Esophagus squamous epithelium (tissue), 5 donors: ENCODE results near the gene MIOS. TPM values are rescaled to one million over a fixed set of nuclear protein-coding genes. Genes with fewer than 3 reads are reported as not detected.
"Not testable (repeated sequence)": the region's sequence is repeated elsewhere in the genome, so short reads cannot be mapped to it uniquely, and the experiment has no call there.

Experiments used
- DNase-seq: peaks from one replicate; lab custom pipeline; 2025; lab: John Stamatoyannopoulos, UW
- H3K27ac ChIP-seq, 4 donors: fragments of 200-600 bp; sonication (generic); one replicate each; pipeline ENCODE4 v1.5.1; 2016 to 2019; ENCODE audit warnings: mild to moderate bottlenecking in 1 of 4
- H3K27me3 ChIP-seq, 4 donors: fragments of 200-600 bp; sonication (generic); 1 replicate in 3 of 4; 2 replicates in 1 of 4; pipeline versions ENCODE4 v1.5.1 to v1.6.0; 2017 to 2021; ENCODE audit warnings: antibody characterized with exemption in 1 of 4
- H3K36me3 ChIP-seq, 3 donors: fragments of 200-600 bp; sonication (generic); one replicate each; pipeline ENCODE4 v1.5.1; 2016 to 2019
- H3K4me1 ChIP-seq, 3 donors: fragments of 200-600 bp; sonication (generic); one replicate each; pipeline ENCODE4 v1.5.1; 2017 to 2019
- H3K4me3 ChIP-seq, 4 donors: fragments of 200-600 bp; sonication (generic); 1 replicate in 3 of 4; 2 replicates in 1 of 4; pipeline ENCODE4 v1.5.1; 2016 to 2019; ENCODE audit warnings: mild to moderate bottlenecking in 2 of 4, moderate library complexity in 1 of 4
- H3K9me3 ChIP-seq, 3 donors: fragments of 200-600 bp; sonication (generic); one replicate each; pipeline ENCODE4 v1.5.1; 2016 to 2019
- POLR2A ChIP-seq, 4 donors: fragments of 450-650 bp; IDR thresholded peaks; one replicate each; pipeline ENCODE4 v1.6.1; 2017; ENCODE audit warnings: antibody characterized with exemption in 4 of 4, mild to moderate bottlenecking in 4 of 4, moderate library complexity in 3 of 4
- WGBS, 2 donors: methylation state at CpG; one replicate each; pipeline ENCODE4 v1.1.5; 2018; 5-methylcytosine and 5-hydroxymethylcytosine counted together
- intact Hi-C: fragments of 100-400 bp; cut with DNase I; formaldehyde crosslinking; loops from one replicate; pipeline ENCODE4 v1.15.0; 2022
- total RNA-seq, 4 donors: library from RNA; depleted of rRNA; stranded (reverse); fragments of >200 nt; gene quantifications; one replicate each; pipeline ENCODE4 v1.1.0, GENCODE V29; 2016
- TF ChIP-seq, protein P1 (sequence below), 6 experiments: fragments of 450-650 bp in 4 of 6; fragments of 200-600 bp in 2 of 6; sonication (generic) in 2 of 6; IDR thresholded peaks; one replicate each; pipeline ENCODE4 v1.5.1; 2016 to 2019; ENCODE audit warnings: antibody characterized with exemption in 6 of 6, mild to moderate bottlenecking in 4 of 6, moderate library complexity in 4 of 6
- donor health status: DM: yes; HTN: yes; CAD: no.

The MIOS gene
- total RNA-seq, 4 donors from 2014 or later: 36.5 to 62.9 (median 53.7) TPM

DNA sequence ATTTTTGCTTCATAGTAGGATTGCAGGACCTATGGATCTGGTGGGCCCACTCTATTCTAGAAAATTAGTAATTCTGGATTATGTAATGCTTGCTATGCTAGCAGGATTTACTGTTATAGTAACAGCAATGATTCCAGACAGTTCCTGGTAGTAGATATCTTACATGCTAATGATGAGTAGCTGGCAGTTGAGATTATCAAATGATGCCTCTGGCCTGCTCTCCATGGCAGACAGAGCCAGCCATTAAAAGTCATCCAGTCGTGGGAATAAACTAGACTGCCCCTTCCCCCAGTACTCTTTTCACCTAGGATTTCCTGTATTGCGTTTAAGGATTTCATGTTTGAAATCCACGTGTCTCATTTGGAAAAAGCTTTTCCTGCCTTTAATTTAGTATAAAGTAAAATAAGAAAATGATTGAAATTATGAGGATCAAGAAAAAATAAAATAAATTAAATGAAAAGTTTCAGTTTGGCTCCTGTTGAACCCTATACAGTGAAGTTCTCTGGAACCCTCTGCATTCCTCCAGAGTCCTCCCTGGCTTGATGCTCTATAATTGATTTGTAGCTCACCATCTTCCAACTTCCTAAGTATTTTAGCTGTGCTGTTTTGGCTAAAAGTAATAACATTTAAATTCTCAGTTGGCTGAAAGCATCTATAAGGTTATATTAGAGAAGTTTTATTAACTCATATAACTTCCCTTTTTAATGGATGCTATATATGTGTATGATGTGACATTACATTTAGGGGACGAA, 88.5 kb downstream of the MIOS start:
- peaks cover 0 to 4% (median 0%) of the 10 kb centered on the region in 3 donors for H3K4me1 ChIP-seq
- 66 to 79% methylated on average over 4 of the region's 4 CpGs for WGBS, 2 donors
- no peaks in the 10 kb centered on the region for H3K27me3 ChIP-seq
- TF ChIP-seq POLR2A (IDR thresholded peaks at IDR 0.05): no peak
- TF ChIP-seq, protein P1, sequence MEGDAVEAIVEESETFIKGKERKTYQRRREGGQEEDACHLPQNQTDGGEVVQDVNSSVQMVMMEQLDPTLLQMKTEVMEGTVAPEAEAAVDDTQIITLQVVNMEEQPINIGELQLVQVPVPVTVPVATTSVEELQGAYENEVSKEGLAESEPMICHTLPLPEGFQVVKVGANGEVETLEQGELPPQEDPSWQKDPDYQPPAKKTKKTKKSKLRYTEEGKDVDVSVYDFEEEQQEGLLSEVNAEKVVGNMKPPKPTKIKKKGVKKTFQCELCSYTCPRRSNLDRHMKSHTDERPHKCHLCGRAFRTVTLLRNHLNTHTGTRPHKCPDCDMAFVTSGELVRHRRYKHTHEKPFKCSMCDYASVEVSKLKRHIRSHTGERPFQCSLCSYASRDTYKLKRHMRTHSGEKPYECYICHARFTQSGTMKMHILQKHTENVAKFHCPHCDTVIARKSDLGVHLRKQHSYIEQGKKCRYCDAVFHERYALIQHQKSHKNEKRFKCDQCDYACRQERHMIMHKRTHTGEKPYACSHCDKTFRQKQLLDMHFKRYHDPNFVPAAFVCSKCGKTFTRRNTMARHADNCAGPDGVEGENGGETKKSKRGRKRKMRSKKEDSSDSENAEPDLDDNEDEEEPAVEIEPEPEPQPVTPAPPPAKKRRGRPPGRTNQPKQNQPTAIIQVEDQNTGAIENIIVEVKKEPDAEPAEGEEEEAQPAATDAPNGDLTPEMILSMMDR (IDR thresholded peaks at IDR 0.05): no peak
- intact Hi-C loops: no loop called here
- peaks cover 0 to 7% (median 0%) of the 10 kb centered on the region in 3 donors for H3K9me3 ChIP-seq
- H3K36me3 ChIP-seq: no peaks in the 10 kb centered on the region
- no peak overlapping the region for H3K4me3 ChIP-seq
- H3K27ac ChIP-seq: no peak overlapping the region
- DNase-seq: no peak

DNA sequence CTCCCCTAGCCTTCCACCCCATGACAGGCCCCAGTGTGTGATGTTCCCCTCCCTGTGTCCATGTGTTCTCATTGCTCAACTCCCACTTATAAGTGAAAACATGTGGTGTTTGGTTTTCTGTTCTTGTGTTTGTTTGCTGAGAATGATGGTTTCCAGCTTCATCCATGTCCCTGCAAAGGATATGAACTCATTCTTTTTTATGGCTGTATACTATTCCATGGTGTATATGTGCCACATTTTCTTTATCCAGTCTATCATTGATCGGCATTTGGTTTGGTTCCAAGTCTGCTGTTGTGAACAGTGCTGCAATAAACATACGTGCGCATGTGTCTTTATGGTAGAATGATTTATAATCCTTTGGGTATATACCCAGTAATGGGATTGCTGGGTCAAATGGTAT, 89.8 kb downstream of the MIOS start:
- H3K9me3 ChIP-seq, H3K27ac ChIP-seq, H3K4me1 ChIP-seq, H3K4me3 ChIP-seq, H3K27me3 ChIP-seq, DNase-seq, intact Hi-C loops, H3K36me3 ChIP-seq: not testable (repeated sequence)
- WGBS, 2 donors: 96 to 97% methylated on average over 3 of the region's 3 CpGs

Other genes starting within 250 kb of the MIOS start
- 1 to 10 TPM in 1 of 4 donors, under 1 TPM in 3; 0.11 to 3.1 (median 0.40) TPM for gene COL28A1, start 31.0 kb upstream of the MIOS start, total RNA-seq
- gene UMAD1, start 73.9 kb downstream of the MIOS start, total RNA-seq: 1 to 10 TPM; 2.5 to 7.6 (median 6.3) TPM
- gene RPA3, start 151.7 kb downstream of the MIOS start, total RNA-seq: 10 to 100 TPM; 13.0 to 29.3 (median 21.7) TPM